Measurements from ENCODE around the gene HIPK2.

The HIPK2 gene

DNA sequence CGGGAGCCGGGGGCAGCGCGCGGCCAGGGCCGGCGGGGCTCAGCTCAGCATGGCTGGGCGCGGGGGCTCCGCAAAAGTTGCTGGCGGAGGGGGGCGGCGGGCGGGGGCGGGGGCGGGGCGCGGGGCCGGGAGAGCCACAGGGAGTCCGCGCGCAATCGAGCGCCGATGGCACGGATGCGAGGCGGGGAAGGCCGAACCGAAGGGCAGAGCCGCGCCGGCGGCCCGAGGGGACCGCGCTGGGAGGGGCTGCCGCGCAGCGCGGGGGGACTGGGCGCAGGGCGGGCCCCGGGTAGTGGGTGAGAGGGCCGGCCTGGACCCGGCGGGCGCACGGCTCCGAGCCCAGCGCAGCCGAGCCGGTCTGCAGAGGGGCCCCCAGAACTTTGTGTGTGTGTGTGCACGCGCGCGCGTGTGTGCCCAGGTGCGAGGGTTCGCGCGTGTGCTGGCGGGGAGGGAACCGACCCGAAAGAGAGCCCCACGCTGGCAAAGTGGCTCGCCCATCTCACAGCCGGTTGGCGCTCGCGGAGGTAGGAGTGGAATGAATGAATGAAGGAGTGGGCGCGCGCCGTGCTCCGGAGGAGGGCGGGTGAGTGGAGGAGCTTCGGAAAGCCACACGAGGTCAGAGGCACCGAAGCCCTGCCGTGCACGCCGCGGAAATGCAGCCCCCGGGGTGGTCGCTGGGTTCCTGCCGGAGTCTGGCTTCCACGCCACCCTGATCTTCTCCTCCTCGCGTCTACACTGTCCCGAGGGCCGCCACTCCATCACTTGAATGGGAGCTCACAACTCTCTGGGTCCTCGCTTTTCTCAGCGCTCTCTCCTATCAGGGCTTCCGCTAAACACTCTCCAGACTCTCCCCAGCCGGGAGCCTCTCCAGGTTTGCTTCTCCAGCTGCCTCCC is at the start of gene HIPK2:
Gene HIPK2, minus strand, starts transcription at position 51 of the 894 bp plus-strand sequence. CDS start 375 bp downstream, outside the sequence.
- peak; percentile 61 for DNase-seq (ENCODE audit: low read depth)

DNA sequence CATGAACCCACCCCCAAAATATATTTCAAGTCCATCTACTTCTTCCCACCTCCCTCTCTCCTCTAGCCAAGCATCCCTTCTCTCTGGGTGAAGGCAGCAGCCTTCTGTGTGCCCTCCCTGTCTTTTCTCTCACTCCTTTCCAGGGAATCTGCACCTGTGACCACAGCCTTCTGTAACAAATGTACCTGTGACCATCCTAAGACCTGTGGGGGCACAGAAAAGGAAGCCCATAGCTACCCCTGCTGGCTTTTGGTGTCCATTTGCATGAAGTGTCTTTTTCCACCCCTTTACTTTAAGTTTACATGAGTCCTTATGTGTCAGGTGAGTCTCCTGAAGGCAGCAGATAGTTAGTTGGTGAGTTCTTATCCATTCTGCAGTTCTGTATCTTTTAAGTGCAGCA is 49.2 kb upstream of the HIPK2 start:
- no peak for DNase-seq (ENCODE audit: low read depth)

DNA sequence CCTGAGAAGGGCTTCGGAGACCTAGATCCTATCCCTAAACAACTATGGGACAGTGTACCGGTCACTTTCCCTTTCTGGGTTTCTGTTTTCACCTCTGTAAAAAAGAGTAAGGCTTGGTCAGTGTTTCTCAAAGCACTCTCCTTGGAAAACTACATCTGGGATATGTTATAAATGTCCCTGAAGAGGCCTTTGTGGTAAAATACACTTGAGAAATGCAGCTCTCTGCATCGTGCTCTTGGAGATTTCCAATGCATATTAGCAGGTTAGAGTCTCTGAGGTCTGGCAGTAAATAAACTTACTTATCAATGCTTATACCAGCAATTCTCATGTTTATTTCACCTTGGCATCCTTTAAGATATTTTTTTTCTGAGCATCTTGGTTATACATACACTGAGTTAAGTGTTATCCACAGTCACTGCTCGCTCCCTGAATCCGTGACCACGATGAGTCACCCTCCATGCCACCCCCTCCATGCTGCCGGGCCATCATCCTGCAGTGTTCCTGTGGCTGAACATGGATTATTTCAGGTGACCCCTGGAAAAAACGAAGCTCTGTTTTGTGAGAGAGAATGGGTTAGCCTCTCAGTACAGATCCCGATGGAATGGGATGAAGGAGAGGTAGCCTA is 48.0 kb upstream of the HIPK2 start:
- no peak for DNase-seq (ENCODE audit: low read depth)

DNA sequence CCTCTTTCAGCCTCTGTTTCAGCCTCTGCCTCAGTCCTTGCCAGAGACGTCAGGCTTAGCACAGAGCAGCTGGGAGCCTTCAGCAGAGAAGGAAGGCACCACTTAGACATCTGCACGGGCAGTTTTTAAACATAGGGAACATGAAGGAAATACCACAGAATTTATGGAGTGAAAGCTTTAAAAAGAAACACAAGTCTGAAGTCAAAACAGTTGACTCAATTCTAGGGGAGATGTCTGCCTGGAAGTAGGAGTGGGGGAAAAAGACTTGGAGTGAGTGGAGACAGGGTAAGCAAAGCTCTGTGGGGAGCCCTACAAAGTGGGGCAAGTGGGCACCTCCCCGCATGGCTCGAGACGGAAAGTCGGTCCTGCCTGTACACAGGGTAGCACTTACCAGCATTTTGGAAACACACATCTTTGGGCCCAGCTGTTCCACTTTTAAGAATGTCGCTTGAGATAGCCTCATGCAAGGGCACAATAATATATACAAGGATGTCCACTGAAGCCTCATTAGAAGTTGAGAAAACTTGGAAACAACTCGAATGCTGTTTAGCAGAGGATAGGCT is 46.2 kb upstream of the HIPK2 start:
- DNase-seq (ENCODE audit: low read depth), result no peak

DNA sequence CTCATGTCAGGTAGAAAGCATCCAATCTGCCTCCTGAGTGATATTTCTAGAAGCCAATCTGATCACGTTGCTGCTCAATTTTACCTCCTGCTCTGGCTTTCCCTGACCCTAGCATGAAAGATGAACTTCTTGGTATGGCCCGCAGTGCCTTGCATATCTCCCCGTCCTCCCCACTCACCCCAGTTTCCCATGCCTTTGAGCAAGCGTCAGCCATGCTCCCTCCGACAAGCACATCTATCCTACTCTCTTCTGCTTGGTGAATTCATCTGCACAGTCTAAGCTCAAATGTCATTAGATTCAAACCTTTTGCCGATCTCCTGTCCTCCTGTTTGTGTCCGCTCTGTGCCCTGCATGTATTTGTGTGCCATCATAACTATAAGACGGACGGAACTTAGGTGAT is 45.1 kb upstream of the HIPK2 start:
- DNase-seq (ENCODE audit: low read depth), result no peak

DNA sequence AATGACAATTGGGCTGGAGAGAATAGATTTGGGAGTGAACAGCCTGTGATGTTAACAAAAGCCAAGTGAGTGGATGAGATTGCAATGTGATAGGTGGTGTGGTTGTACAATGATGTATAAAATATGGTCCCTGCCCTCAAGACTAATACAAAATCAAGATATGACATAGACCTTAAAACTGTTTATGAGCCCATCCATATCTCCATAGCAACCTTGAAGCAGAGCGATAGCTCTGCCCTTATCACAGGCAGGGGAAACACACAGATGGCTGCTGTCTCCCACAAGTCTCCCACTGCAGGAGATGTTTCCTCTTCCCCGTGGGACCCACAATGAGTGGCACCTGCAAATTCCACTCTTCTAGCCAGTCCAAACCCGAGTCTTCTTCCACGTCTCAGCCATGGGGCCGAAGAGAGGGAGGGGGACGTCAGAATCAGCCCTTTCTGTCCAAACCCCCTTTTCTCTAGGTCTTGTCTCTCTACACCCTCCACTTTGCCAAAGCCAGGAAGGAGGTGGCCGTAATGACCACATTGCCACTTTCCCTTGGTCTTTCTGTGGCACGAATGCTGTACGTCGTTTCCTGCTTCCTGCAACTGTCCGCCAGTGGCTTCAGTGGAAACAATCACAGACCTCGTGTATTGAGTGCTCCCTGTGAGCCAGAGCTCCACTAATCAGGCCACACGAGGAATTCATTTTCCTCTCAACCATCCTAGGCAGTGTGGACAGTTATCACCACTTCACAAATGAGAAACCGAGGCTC is 43.7 kb upstream of the HIPK2 start:
- DNase-seq (ENCODE audit: low read depth), result no peak

DNA sequence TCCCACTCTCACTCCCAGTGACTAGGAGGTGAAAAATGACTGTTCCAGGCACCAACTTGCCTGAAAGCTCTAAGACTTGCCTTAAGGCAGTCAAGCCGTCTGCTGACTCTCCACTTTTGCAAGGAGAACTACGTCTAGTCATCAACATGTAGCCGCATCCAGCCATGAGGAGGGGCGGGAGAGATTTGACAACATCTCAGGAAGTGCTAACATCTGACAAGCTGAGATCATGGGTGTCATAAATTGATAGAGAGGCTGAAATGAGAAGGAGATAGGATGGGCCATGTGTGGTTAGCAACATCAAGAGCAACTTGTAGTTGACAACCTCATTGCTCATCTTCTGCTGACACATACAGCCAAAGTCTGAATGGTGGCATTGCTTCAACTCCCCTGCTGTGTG is 42.3 kb upstream of the HIPK2 start:
- DNase-seq (ENCODE audit: low read depth), result no peak

DNA sequence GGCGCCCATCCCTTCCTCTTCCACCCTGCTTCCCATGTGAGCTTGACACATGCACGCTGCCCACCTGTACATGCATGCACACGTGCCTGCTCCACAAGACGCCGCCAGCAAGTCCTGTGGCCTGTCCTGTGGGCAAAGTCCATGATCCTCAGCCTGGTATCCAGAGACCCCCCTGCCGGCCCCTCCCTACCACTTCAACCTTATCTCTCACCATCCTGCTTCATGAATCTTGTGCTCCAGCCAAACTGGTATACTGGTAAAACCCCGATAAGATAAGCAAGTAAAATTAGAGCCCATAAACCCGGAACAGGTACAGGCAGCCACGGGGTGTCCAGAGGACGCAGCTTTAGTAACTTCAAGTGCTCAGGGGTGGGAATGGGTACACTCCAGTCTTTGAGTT is 39.5 kb upstream of the HIPK2 start:
- DNase-seq (ENCODE audit: low read depth), result no peak

DNA sequence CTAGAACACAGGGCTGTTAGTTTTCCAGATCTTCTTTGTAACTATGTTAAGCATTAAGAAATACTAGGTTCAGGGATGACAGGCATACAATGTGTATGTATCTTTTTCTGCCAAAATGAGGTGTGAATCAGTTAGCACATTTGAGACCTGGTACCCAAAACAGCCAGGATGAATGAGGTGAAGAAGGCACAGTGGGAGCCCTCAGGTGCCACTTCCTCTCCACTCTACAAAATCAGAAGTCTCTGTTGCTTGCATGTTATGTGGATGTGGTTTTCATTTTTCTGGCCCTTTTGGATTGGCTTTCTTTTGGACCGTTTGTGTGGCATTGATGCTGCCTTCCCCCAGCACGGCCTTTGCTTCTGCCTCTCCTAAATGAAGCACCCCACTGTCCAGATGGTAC is 35.9 kb upstream of the HIPK2 start:
- no peak for DNase-seq (ENCODE audit: low read depth)

DNA sequence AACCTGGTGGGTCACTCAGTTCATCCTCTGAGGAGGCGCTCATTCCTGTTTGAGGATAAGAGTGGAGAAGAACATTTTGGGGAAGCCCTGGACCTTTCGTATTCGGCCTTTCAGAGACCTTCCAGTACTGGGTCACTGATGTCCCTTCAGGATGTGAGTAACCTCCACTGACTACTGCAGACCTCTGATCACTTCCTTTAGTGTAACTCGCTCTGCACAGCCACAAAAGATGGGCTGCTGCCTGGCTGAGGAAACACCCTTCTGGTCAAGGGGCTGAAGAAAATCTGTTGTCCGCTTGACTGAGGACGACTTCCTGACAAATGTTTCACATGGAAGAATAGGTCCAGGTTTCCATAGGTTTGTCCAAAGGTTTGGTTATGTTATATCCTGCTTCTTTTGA is 35.4 kb upstream of the HIPK2 start:
- DNase-seq (ENCODE audit: low read depth), result no peak

DNA sequence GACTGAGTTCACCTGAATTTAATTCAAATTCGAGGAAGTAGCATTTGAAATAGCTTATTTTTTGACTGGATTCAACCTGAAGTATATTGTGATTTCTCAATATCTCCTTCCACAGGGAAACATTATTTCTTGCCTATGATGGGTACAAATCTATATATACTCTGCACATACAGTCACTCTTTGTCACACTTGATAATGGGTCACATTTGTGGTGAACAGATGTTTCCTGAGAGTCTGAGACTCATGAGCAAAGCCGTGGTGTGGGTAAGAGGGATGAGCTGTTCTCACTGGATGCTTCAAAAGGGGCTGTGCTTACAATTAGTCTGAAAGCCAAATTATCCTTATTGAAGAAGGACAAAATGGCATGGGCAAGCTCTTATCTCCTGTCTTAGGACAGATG is 33.3 kb upstream of the HIPK2 start:
- DNase-seq (ENCODE audit: low read depth), result no peak

DNA sequence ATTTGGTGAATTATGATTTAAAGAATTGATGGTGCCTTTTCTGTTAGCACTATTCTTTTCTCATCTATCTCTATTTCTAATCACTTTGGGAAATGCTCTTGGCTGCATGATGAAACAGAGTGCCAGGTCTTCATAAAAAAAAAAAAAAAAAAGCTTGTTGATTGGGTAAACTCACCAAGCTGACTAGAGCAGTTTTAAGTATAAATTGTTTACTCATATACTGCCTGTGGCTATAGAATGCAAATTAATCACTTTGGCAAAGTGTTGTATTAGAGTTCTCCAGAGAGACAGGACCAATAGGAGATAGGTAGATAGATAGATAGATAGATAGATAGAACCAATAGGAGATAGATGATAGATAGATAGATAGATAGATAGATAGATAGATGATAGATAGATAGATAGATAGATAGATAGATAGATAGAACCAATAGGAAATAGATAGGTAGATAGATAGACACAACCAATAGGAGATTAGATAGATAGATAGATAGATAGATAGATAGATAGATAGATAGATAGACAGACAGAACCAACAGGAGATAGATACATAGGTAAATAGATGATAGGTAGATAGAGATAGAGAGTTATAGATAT is 31.1 kb upstream of the HIPK2 start:
- no peak for DNase-seq (ENCODE audit: low read depth)

DNA sequence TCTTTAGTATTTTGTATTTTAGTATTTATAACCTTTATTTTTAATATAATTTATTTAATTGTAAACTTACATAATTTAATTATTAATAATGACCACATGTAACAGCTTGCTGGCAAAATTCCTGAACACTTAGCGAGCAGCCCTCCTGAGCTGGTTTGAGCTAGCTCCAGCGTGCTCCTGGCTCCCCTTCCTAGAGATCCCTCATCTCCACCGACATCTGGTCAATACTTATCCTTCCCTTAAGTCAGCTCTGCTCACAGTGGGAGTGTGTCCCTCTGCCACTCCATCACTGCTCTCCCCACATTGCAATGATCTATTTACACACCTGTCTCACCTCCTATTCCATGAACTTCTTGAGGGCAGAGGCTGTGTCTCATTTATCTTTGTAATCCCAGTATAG is 30.6 kb upstream of the HIPK2 start:
- DNase-seq (ENCODE audit: low read depth), result no peak

DNA sequence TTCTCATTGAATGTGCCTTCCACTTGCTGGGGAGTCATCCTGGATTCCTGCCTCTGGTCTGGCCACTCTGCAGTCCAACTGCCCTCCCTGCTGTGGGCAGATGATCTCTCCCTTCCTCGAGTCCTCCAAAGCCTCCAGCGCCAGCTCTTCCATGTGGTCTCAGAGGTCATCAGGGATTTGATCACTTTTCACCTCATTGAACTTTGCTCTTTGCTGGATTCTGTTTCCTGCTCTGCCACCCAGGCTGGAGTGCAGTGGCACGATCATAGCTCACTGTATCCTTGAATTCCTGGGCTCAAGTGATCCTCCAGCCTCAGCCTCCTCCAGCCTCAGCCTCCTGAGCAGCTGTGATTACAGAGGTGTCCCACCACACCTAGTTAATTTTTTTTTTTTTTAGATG is 29.2 kb upstream of the HIPK2 start:
- DNase-seq (ENCODE audit: low read depth), result no peak

DNA sequence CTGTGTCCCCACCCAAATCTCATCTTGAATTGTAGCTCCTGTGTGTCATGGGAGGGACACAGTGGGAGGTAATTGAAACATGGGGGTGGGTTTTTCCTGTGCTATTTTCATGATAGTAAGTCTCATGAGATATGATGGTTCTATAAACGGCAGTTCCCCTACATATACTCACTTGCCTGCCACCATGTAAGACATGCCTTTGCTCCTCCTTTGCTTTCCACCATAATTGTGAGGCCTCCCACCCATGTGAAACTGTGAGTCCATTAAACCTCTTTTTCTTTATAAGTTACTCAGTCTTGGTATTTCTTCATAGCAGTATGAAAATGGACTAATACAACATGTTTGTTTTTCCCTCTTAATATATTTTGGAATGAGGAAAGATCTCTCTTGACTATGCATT is 26.8 kb upstream of the HIPK2 start:
- DNase-seq (ENCODE audit: low read depth), result no peak

DNA sequence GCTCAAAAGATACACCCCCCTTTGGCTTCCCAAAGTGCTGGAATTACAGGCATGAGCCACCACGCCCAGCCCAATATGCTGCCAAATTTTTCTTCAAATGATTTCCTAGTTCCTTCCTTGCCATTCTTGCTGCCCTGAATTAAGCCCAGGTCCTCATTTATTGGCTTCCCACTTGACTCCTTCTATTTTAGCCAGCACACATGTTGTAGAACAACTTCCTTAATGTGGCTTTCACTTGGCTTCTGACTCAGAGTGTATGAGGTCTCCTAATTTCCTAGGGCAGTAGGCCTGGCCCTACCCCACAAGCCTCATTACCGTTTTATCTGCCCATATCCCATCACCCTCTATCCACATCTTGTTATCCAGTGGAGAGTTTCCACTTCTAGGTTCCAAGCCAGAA is 21.8 kb upstream of the HIPK2 start:
- DNase-seq (ENCODE audit: low read depth), result no peak

DNA sequence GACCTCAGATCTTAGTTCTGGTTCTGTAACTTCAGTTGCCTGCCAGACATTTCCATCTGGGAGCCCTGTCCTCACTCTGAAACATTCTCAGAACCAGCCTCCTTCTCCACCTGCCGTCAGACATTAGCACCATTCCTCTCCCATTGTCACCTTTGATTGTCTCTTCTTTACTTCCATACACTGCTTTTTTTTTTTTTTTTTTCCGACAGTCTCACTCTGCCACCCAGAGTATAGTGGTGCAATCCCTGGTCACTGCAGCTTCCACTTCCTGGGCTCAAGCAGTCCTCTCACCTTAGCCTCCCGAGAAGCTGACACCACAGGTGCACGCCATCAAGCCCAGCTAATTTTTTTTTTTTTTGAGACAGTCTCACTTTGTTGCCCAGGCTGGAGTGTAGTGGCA is 21.1 kb upstream of the HIPK2 start:
- no peak for DNase-seq (ENCODE audit: low read depth)

DNA sequence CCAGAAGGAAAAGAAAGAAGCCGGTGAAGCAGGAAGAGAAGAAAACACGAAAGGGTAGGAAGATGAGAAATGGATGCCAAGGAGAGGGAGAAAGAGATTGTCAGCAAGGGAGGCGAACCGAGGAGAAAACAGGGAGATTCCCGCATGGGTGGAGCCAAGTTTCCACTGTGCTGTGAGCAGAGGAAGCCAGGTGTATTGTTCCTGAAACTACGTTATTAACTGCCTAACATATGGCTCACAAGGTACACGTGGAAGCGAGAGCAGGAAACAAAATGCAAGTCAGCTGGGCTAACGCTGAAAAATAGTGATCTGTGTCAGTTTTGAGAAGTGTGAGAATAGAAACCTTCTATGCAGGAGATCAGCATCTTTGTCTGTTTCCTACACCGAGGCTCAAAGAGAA is 20.4 kb upstream of the HIPK2 start:
- no peak for DNase-seq (ENCODE audit: low read depth)

DNA sequence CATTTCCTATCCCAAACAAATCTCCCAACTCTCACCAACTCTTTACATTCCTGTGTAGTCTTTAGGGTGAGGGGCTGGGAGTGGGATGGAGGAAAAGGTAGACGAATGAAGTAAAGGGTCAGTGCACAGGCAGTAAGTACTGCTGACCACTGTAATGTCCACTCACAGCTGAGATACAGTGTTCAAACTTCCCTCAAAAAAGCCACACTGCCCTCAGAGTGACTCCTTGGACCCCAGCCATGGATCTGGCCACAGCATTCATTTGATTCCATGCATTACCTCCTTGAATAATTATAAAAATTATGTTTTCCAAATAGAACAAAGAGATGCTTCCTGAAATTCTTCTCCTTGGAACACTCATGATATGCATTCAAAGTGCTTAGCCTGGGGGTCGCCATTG is 19.8 kb upstream of the HIPK2 start:
- no peak for DNase-seq (ENCODE audit: low read depth)

DNA sequence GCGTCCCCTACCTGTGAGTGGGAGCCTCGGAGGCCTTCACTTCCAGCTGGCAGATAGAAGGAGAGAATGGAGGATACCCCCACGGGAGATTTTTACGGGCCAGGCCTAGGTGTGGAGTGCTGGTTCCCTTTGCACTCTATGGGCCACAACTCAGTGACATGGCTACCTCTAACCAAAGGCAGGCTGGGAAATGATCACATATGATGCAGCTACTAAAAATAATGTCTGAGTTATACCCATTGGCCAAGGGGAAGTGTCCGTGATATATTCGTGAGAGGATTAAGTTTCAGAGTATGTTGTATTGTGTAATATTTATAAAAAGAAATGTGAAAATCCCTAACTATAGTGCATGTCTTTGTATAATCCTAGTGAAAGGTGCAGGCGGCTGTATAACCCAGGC is 13.5 kb upstream of the HIPK2 start:
- DNase-seq (ENCODE audit: low read depth), result no peak

DNA sequence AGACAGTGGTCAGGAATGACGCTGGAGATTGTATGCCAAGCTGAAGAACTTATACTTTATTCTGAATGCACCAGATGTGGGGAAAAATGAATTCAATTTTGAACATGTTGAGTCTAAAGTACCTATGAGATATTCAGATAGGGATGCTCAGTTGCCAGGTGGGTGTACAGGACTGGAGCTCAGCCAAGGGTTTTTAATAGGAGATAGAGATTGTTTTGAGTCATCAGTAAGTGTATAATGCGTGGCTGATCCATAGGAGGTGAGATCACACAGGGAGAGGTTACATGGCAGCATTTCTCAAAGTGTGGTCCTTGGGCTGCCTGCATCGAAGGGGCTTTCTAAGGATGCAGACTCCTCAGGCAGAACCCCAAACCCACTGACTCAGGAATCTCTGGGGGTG is 6.8 kb upstream of the HIPK2 start:
- DNase-seq (ENCODE audit: low read depth), result no peak

DNA sequence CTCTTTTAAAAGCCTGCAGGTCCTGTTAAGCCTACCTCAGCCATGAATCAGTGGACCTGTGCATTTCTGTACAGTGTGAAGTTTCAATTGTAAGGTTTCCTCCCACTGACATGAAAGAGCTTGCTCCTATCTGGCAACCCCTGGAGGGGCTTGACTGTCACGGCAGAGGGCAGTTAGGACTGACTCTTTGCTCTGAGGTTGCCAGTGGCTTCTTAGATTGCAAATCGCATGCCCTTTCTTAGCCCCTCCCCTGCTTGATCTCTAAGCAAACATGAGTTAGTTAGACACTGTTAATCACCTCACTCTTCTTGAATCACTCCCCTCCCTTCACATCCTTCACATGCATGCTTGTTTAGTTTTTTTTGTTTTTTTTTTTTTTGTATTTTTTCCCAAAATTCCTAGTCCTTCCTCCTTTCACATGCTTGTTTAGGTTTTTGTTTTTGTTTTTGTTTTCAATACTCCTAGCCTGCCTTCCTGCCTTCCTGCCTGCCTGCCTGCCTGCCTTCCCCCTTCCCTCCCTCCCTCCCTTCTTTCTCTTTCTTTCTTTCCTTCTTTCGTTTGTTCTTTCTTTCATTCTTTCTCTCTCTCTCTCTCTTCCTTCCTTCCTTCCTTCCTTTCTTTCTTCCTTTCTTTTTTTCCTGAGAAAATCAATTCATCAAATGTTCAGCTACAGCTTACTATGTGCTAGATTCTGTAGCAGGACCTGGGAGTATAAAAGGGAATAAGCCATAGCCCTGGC is 6.0 kb upstream of the HIPK2 start:
- DNase-seq (ENCODE audit: low read depth), result no peak

Data from T-helper 22 cell (primary cell).